ENCODE results near the gene NPC1L1.

The NPC1L1 gene

GRCh38 chr7:44541028-44541869 lies at the start of gene NPC1L1:
Gene NPC1L1 (minus strand): TSS chr7:44541330. CDS start chr7:44541259, 71 bp downstream.
- no peak for DNase-seq (ENCODE audit: low read depth)

- no peak for DNase-seq (ENCODE audit: low read depth)
These were observed 49.8 kb upstream of the NPC1L1 start for GRCh38 chr7:44590910-44591309.

- DNase-seq (ENCODE audit: low read depth) = peak; percentile 25
These were observed 46.9 kb upstream of the NPC1L1 start for GRCh38 chr7:44587843-44588711.

GRCh38 chr7:44583146-44583865 lies 42.2 kb upstream of the NPC1L1 start:
- DNase-seq (ENCODE audit: low read depth) = no peak

- peak; percentile 100 for DNase-seq (ENCODE audit: low read depth)
These were observed 40.9 kb upstream of the NPC1L1 start, which contains the start of gene TMED4 for GRCh38 chr7:44581879-44582603. Gene TMED4 (minus strand): TSS chr7:44582231. CDS start chr7:44582206, 25 bp downstream.

- peak; percentile 11 for DNase-seq (ENCODE audit: low read depth)
These were observed 40.1 kb upstream of the NPC1L1 start for GRCh38 chr7:44580945-44581878.

- no peak for DNase-seq (ENCODE audit: low read depth)
These were observed 35.1 kb upstream of the NPC1L1 start for GRCh38 chr7:44576228-44576627.

- no peak for DNase-seq (ENCODE audit: low read depth)
These were observed 33.9 kb upstream of the NPC1L1 start for GRCh38 chr7:44575054-44575453.

GRCh38 chr7:44574287-44574872 lies 33.2 kb upstream of the NPC1L1 start:
- DNase-seq (ENCODE audit: low read depth) = no peak

- DNase-seq (ENCODE audit: low read depth) = peak; percentile 86
These were observed 32.5 kb upstream of the NPC1L1 start, which contains the start of gene DDX56 for GRCh38 chr7:44573464-44574286. Gene DDX56 (minus strand): TSS chr7:44573908. CDS start chr7:44573895, 13 bp downstream.

GRCh38 chr7:44572771-44573170 lies 31.6 kb upstream of the NPC1L1 start:
- no peak for DNase-seq (ENCODE audit: low read depth)

- DNase-seq (ENCODE audit: low read depth) = no peak
These were observed 28.8 kb upstream of the NPC1L1 start for GRCh38 chr7:44569959-44570358.

GRCh38 chr7:44568771-44569560 lies 27.8 kb upstream of the NPC1L1 start:
- no peak for DNase-seq (ENCODE audit: low read depth)

- DNase-seq (ENCODE audit: low read depth) = no peak
These were observed 26.8 kb upstream of the NPC1L1 start for GRCh38 chr7:44567884-44568283.

- no peak for DNase-seq (ENCODE audit: low read depth)
These were observed 25.6 kb upstream of the NPC1L1 start for GRCh38 chr7:44566680-44567079.

GRCh38 chr7:44565795-44566559 lies 24.8 kb upstream of the NPC1L1 start:
- no peak for DNase-seq (ENCODE audit: low read depth)

GRCh38 chr7:44565097-44565794 lies 24.1 kb upstream of the NPC1L1 start:
- peak; percentile 42 for DNase-seq (ENCODE audit: low read depth)
